ENCODE results near the gene SERPINA3. TPM values are rescaled to one million over a fixed set of nuclear protein-coding genes. Genes with fewer than 3 reads are reported as not detected.

SERPINA3 gene
- total and polyA plus RNA-seq, 11 donors: 2.7 to 205 (median 23.6) TPM

DNA sequence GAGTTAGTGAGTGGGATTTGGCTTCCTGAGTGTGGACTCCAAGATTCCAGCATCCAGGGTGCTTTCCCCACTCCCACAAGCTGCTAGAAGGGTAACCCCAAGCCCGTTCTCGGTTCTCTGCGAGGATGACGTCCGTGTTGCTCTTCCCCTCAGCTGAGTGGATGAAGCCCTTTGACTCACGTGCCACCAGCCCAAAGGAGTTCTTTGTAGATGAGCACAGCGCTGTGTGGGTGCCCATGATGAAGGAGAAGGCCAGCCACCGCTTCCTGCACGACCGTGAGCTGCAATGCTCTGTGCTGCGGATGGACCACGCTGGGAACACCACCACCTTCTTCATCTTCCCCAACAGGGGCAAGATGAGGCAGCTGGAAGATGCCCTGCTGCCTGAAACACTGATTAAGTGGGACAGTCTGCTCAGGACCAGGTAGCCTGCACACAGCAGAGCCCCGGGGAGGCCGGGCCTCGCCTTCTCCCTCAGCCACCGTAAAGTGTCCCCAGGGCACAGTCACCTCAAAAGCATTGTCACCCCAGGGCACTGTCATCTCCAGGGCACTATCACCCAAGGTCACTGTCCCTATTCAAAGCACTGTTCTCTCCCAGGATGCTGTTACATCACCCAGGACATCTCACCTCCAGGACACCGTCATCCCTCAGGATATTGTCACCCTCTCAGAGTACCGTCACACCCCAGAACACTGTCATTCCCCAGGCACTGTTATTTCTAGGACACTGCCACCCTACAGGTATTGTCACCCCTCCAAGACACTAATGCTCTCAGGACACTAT is 31.3 kb downstream of the SERPINA3 start:
- H3K27ac ChIP-seq: no peak overlapping the region
- intact Hi-C loops (cut with DNase I): no loop called here
- H3K36me3 ChIP-seq: no peaks in the 10 kb centered on the region
- no peaks in the 10 kb centered on the region for H3K4me1 ChIP-seq
- no peak overlapping the region for H3K4me3 ChIP-seq
- no peak for TF ChIP-seq POLR2A (IDR thresholded peaks at IDR 0.05)
- TF ChIP-seq, protein P1, sequence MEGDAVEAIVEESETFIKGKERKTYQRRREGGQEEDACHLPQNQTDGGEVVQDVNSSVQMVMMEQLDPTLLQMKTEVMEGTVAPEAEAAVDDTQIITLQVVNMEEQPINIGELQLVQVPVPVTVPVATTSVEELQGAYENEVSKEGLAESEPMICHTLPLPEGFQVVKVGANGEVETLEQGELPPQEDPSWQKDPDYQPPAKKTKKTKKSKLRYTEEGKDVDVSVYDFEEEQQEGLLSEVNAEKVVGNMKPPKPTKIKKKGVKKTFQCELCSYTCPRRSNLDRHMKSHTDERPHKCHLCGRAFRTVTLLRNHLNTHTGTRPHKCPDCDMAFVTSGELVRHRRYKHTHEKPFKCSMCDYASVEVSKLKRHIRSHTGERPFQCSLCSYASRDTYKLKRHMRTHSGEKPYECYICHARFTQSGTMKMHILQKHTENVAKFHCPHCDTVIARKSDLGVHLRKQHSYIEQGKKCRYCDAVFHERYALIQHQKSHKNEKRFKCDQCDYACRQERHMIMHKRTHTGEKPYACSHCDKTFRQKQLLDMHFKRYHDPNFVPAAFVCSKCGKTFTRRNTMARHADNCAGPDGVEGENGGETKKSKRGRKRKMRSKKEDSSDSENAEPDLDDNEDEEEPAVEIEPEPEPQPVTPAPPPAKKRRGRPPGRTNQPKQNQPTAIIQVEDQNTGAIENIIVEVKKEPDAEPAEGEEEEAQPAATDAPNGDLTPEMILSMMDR (IDR thresholded peaks at IDR 0.05): no peak
- ATAC-seq: no peak
- peaks cover 0 to 12% (median 1%) of the 10 kb centered on the region in 12 donors for H3K9me3 ChIP-seq
- no peaks in the 10 kb centered on the region for H3K27me3 ChIP-seq
- DNase-seq: no peak
- WGBS, 4 donors: 86 to 90% (median 88%) methylated on average over 14 to 18 of the region's 18 CpGs

DNA sequence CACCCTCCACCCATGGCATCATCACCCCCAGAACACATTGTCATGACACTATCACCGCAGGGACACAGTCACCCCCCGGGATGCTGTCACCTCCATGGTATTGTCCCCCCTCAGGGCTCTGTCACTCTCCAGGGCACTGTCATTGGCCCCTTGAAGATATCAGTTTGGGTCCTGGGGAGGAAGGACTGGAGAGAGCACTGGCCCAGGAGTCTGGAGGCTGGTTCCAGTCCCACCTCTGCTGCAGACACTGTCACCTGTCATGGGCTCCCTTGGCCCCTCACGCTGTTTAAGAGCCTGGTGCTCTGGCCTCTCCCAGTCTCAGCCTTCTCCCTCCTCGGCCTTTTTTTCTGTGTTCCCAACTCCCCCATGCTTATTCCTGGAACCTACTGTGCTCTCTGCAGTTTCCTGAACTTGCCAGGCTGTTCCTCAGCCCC is 31.9 kb downstream of the SERPINA3 start:
- H3K27ac ChIP-seq: no peak overlapping the region
- H3K4me3 ChIP-seq: no peak overlapping the region
- WGBS, 4 donors: 78 to 82% (median 80%) methylated on average over 4 of the region's 4 CpGs
- TF ChIP-seq, protein P1 (IDR thresholded peaks at IDR 0.05): no peak
- TF ChIP-seq POLR2A (IDR thresholded peaks at IDR 0.05): no peak
- intact Hi-C loops (cut with DNase I): no loop called here
- no peaks in the 10 kb centered on the region for H3K36me3 ChIP-seq
- ATAC-seq (peak in 1 of 4 donors; percentile 10), DNase-seq (no peak)
- H3K9me3 ChIP-seq: peaks cover 0 to 18% (median 6%) of the 10 kb centered on the region in 12 donors
- no peaks in the 10 kb centered on the region for H3K4me1 ChIP-seq
- no peaks in the 10 kb centered on the region for H3K27me3 ChIP-seq

DNA sequence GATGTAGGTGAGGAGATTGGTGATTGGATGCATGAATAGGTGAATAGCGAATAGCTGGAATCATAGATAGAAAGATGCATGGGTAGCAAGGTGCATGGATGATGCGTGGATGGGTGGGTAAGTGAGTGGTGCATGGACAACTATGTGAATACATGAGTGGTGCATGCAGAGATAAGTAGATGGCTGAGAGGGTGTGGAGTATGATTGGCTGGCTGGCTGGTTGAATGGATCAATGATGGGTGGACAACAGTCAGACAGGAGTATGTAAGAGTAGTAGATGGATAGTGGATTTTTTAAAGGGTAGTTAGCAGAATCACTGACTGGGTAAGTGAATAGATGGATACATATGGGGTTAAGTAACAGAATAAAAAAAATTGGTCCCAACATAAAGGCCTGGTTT is 33.9 kb downstream of the SERPINA3 start:
- ATAC-seq (no peak), DNase-seq (no peak)
- H3K27me3 ChIP-seq: no peaks in the 10 kb centered on the region
- peaks cover 0 to 20% (median 7%) of the 10 kb centered on the region in 12 donors for H3K9me3 ChIP-seq
- 88 to 95% (median 93%) methylated on average over 2 of the region's 2 CpGs for WGBS, 4 donors
- no peaks in the 10 kb centered on the region for H3K4me1 ChIP-seq
- intact Hi-C loops (cut with DNase I): no loop called here
- no peak for TF ChIP-seq POLR2A (IDR thresholded peaks at IDR 0.05)
- TF ChIP-seq, protein P1 (IDR thresholded peaks at IDR 0.05): no peak
- H3K36me3 ChIP-seq: no peaks in the 10 kb centered on the region
- no peak overlapping the region for H3K27ac ChIP-seq
- H3K4me3 ChIP-seq: no peak overlapping the region

DNA sequence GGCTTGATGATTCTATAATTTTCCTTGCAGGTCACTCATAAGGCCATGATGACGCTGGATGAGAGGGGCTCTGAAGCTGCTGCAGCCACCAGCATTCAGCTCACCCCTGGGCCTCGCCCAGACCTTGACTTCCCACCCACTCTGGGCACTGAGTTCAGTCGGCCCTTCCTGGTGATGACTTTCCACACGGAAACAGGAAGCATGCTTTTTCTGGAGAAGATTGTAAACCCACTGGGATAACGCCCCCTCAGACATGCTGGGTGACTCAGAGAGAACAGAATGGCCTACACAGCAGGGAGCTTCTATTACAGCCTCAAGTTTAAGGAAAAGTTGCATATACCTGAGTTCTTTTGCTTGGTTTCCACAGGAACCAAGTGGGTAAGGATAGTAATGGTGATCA is 34.3 kb downstream of the SERPINA3 start:
- intact Hi-C loops (cut with DNase I): no loop called here
- ATAC-seq (peak in 3 of 4 donors; percentile 40 to 91 (median 68)), DNase-seq (peak in 2 of 5 donors; percentile 25 to 52)
- Histone ChIP-seq H3K27me3 (no peaks in the 10 kb centered on the region), H3K9me3 (peaks cover 0 to 20% (median 7%) of the 10 kb centered on the region in 12 donors), H3K36me3 (no peaks in the 10 kb centered on the region), H3K4me3 (no peak overlapping the region), H3K4me1 (no peaks in the 10 kb centered on the region), H3K27ac (no peak overlapping the region)
- WGBS, 4 donors: 36 to 59% (median 48%) methylated on average over 5 of the region's 5 CpGs
- TF ChIP-seq, protein P1 (IDR thresholded peaks at IDR 0.05): no peak
- no peak for TF ChIP-seq POLR2A (IDR thresholded peaks at IDR 0.05)
